Measurements from ENCODE around the gene ZFHX3.

ZFHX3 gene

DNA sequence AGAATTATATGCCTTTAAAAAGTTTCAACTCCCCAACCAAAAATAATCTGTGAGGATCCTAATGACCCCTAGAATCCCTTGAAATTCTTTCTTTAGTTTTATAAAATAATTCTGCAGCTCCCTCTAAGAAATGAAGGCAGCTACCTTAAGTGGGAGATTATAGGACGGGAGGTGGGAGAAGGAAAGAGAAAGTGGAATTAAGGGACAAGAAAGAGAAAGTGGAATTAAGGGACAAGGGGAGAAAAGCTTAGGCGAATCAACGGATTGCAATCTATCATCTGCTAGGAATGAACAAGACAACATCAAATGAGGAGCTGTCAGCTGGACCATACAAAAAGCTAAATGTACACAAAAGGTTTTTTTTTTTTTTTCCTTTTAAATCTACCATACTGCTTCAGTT lies 262.0 kb downstream of the ZFHX3 start:
- DNase-seq, result no peak

DNA sequence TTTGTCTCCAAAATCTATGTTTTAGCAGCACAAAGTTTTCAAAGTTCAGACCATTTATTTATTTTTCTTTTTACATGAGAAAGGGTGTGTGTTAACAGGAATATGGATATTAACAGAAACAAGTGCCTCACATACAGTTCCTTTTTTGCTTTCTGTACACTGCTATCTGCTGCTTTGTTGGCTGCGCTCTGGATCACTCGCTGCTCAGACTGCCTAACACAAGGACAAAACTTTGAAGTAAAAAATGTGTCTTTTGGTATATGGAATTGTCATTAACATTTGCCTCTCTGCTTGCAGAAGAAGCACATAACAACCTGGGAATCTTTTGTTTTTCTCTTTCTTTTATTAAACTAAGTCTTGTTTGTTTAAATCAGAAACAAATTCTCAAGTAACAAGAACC lies 262.8 kb downstream of the ZFHX3 start:
- no peak for DNase-seq

DNA sequence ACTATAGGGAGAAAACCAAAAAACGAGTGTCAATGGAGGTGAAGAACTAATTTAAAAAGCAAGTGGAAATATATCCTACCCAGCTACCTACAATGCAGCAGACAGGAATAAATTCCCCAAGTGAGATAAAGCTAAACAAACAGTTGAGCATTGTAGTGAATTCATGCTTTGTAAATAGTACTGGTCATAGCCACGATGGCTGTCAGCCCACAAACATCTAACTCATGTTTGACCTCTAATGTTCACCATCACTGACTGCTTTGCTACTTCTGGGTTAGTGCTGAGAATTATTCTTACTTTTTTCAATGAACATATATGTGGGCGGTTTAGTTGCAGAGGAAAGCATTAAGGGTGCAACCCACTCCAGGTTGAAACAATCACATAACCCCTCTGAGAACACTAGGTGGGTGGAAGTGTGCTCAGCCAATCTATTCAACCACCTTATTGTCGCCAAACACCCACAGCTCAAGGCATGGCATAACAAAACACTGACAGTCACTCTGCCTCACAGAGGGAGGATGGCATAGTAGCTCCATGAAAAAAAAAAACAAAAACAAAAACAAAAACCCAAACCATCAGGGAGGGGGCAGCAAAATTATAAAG lies 264.1 kb downstream of the ZFHX3 start:
- DNase-seq, result no peak

DNA sequence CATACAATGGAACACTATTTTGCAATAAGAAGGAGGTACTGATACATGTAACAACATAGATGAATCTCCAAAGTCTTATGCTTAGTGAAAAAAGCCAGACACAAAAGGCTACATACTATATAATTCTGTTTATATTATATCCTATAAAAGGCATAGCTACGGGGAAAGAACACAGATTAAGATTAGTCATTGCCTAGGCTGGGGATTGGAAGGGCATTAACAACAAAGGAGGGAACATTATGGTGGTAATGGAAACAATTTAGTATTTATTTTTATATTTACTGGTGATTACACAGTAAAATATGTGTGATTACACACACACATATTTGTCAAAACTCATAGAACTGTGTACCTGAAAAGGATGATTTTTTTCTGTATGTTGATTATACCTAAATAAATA lies 278.1 kb downstream of the ZFHX3 start:
- no peak for DNase-seq

DNA sequence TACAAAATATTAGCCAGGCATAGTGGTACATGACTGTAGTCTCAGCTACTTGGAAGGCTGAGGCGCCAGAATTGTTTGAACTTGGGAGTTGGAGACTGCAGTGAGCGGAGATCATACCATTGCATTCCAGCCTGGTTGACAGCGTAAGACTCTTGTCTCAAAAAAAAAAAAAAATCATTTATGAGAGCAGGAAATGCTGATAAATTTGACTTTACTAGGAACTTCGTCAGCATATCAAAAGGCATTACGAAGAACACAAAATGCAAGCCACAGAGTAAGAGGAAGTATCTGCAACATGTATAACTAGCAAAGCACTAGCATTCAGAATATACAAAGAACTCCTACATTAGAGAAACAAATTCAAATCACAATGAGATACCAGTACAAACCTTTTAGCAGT lies 279.3 kb downstream of the ZFHX3 start:
- DNase-seq, result no peak

DNA sequence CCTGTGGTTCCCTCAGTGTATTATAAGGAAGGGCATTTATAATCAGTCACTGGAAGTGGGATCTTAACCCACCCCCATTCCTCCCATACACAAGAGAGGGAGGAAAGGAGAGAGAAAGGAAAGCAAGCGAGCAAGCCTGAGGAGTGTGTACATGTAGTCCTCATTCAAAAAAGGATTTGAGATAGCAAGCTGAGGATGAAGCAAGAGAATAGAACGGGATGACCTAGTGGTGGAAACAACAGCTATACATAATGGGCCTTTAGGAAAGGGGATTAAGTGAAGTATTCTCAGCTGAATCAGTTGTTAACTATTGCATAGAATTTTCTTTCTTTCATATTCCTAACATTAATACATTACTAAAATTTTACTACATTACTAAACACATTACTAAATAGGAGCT lies 281.4 kb downstream of the ZFHX3 start:
- DNase-seq, result no peak

DNA sequence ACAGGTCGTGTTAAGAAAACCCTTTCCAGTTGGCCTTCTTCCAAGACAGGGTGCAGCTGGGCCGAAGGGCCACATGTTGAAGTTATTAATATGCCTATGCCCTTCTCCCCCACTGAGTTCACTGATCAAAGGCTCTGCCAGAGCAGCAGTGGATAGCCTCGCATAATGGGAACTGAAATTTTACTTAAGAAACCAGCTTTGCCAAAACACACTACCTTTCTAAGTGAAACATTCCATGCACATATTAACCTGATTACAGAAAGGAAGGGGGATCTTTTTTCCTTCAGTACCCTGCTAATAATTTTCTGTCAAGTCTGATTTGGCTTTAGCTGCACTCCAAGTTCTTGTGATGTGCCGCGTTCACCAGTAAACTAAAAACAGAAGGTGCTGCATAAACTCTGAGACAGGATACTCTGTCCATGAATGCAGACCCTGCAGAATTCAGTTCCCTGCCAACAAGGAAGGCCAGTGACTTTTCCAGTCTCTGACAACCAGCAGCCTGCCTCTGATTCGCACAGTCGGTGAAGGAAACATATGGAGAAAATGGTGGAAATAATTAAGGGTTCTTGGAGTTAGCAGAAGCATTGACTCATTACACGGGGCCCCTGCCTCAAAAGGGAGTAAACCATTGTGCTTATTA lies 283.8 kb downstream of the ZFHX3 start:
- no peak for DNase-seq

DNA sequence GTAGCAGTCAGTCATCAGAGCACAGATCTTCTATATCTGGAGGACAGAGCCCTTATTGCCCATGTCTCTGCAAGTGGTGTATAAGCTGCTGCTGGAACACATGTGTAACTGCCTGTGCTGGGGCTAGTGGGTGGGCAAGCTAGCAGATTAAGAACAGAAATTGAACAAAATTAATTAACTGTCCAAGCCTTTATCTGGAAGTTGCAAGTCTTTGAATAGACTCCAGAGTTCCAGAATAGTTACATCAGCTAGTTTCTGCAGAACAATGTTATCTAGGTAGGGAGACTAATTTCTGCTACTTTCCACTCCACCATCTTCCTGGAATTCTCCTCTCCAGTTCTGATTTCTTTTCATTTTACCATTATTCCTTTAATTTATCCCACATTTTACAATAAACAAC lies 287.3 kb downstream of the ZFHX3 start:
- no peak for DNase-seq

DNA sequence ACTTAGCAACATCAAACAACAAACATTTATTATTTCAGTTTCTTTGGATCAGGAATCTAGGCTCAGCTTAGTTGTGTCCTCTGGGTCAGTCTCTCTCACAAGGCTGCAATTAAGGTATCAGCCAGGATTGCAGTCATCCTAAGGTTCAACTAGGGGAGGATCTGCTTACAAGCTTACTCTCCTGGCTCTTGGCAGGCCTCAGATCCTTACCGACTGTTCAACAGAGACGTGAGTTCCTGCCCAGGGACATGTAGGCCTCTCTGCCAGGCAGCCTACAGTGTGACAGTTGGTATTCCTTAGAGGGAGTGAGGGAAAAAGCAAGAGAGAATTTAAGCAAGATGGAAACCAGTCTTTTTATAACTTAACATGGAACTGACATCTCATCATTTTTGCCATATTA lies 294.0 kb downstream of the ZFHX3 start:
- DNase-seq, result no peak

DNA sequence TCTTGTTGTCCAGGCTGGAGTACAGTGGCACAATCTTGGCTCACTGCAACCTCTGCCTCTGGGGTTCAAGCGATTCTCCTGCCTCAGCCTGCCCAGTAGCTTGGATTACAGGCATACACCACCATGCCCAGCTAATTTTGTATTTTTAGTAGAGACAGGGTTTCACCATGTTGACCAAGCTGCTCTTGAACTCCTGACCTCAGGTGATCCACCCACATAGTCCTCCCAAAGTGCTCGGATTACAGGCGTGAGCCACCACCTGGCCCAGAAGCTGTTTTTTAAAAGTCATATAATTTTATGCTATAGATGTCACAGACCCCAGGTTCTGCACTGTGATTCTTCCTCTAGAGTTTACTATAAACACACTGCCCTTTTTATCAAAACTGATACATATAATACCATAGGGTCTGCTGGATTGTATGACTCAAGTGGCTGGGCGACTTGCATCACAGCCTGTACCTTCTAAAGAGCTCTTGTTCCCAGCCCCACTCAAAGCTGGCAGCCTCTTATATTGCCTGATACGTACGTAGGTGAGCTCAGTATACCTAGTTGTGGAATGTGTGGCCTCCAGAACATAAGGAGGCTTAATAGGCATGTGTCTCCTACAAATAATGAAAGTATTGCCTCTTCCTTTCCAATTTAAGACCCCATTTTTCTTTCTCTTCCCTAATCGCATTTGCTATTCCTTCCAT lies 295.8 kb downstream of the ZFHX3 start:
- DNase-seq, result no peak

DNA sequence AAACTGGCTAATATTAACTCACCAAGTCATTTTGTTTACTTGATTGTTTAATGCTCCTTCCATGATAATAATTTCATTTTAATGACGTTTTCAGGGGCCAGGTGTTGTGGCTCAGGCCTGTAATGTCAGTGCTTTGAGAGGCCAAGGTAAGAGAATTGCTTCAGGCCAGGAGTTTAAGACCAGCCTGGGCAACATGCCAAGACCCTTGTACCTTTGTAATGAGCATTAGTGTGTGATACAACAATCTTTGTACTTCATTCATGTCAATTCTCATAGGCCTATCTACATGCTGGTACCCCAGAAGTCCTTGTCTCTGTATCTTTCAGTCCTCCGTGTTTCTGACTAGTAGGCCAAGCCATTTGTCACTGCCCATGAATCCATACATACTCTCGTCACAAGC lies 296.9 kb downstream of the ZFHX3 start:
- no peak for DNase-seq

DNA sequence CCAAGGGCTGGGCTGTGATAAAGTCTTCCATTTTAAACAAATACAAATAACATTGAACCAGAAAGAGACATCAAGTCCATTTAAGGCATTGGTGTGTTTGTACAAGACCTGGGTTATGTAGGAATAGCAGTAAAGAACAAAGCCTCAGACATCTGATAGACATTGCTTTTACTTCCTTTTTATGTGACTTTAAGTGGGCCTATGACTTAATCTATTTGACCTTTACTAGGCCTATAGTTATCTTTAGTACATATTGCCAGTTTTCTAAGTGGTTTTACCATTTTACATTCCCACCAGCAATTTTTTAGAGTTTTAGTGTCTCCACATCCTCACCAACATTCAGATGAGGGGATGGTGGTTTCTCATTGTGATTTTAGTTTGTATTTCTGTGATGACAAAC lies 298.8 kb downstream of the ZFHX3 start:
- DNase-seq, result no peak

DNA sequence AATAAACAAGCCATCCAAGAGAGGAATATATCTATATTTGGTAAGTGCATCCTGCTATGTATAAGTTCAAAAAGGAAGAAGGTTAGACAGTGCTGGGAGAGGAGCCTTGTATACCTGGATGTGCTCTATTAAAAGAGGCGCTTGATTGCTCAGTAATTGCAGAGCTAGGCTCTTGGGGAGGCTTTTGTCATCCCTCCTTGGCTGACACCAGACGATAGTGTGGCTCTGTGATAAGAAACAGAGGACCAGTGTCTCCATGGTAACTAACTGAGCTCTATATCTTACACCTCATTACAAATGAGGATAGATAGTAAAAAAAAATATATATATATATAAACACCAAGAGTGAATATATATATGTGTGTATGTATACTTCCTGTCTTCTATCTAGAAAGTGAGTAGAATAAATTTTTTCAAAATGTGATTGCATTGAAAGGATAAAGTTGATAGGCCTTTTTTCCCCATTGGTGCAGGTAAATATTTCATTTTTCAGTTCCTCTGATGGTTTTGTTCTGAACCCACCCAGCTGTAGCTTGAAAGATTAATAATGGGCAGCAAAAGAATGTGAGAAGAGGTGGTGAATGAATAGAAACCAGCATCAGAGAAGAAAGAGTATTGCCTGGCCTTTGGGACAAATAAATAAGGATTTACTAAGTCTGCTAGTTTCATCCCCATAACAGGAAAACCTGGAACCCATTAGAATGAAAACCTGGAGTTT lies 303.7 kb downstream of the ZFHX3 start:
- no peak for DNase-seq

DNA sequence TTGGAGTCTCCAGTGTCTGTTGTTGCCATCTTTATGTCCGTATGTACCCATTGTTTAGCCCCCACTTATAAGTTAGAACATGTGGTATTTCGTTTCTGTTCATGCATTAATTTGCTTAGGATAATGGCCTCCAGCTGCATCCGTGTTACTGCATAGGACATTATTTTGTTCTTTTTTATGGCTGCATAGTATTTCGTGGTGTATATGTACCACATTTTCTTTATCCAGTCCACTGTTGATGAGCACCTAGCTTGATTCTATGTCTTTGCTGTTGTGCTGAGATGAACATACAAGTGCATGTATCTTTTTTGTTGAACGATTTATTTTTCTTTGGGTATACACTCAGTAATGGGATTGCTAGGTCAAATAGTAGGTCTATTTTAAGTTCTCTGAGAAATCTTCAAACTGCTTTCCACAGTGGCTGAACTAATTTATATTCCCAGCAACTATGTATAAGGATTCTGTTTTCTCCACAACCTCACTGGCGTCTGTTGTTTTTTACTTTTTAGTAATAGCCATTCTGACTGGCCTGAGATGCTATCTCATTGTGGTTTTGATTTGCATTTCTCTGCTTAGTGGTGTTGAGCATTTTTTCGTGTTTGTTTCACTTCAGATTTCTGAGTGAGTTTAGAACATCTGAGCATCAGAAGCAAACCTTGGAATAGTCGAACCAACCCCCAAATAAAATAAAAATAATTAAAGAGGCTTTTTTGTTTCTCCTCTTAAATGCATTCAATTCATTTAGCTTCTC lies 304.7 kb downstream of the ZFHX3 start:
- no peak for DNase-seq

DNA sequence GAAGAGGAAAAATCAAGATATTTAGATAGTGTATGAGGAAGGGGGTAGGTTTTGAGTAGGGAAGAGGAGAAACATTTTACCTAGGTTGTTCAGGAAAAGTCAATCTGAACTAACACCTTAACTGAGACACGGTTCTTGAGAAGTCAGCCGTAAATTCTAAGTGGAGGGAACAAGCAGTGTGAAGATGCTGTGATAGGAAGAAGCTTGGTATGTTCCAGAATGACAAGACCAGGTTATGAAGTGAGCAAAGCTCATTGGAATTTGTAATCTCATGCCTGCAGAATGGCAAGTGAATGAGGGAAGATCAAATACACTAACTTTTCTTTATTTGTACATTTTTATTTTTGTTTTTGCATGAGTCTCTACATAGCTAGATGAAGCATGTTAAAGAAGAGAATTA lies 307.6 kb downstream of the ZFHX3 start:
- no peak for DNase-seq

DNA sequence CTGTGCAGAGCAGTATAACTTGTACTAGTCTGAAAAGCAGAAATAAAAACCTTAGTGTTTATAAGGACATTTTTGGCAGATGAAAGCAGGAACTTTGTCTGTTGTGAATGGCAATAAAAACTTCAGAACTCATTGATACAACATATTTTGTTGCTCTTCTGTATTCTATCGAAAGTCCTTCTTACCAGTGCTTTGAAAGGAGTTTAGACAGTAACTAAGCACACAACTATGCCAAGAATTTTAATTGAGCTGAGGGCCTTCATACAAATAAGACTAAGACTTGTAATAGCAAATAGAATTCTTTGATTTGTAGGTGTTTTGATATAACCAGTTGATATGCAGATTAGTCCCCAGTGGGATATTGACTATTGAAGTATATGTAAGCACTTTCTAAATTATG lies 308.4 kb downstream of the ZFHX3 start:
- no peak for DNase-seq

DNA sequence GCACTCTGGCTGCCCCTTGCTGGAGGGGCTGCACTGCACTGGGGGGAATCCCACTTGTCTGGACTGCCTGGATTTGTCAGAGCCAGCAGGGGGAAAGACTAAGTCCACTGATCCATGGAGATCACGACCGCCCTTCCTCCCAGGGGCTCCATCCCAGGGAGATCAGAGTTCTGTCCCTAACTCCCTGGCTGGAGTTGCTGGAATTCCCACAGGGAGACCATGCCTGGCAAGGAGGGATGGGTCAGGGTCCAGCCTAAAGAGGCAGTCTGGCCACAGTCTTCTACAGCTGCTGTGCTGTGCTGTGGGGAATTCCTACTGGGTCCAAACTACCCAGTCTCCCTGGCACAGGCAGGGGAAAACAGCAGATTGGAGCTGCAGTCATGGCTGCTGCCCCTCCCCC lies 311.9 kb downstream of the ZFHX3 start:
- DNase-seq, result no peak

Measured in NCI-H526 treated with DMSO at 0.1 percent for 48 hours (cell line).